ENCODE measurements around the gene SUMO2.

The SUMO2 gene

GRCh38 chr17:75130059-75130631 lies 52.6 kb downstream of the SUMO2 start:
- TF ChIP-seq REST (IDR thresholded peaks at IDR 0.05; ENCODE audit: low read depth): no peak
- TF ChIP-seq NFIC (IDR thresholded peaks at IDR 0.05): no peak
- TF ChIP-seq CEBPB (IDR thresholded peaks at IDR 0.05): no peak
- TF ChIP-seq CREB1 (IDR thresholded peaks at IDR 0.05; ENCODE audit: low read depth): no peak
- TF ChIP-seq TAF1 (IDR thresholded peaks at IDR 0.05; ENCODE audit: low read depth): no peak
- no peak for TF ChIP-seq USF1 (IDR thresholded peaks at IDR 0.05)
- TF ChIP-seq RAD21 (IDR thresholded peaks at IDR 0.05; ENCODE audit: low read depth): no peak
- TF ChIP-seq TEAD4 (IDR thresholded peaks at IDR 0.05): no peak; the same call in 1 of the 2 replicates
- no peak for TF ChIP-seq YY1 (IDR thresholded peaks at IDR 0.05; ENCODE audit: low read depth)
- no peak for TF ChIP-seq ZBTB7A (IDR thresholded peaks at IDR 0.05; ENCODE audit: low read depth)
- TF ChIP-seq EGR1 (IDR thresholded peaks at IDR 0.05): no peak
- TF ChIP-seq EP300 (IDR thresholded peaks at IDR 0.05; ENCODE audit: borderline replicate concordance): no peak

- TF ChIP-seq YY1 (IDR thresholded peaks at IDR 0.05; ENCODE audit: low read depth): no peak
- no peak for TF ChIP-seq RAD21 (IDR thresholded peaks at IDR 0.05; ENCODE audit: low read depth)
- no peak for TF ChIP-seq EP300 (IDR thresholded peaks at IDR 0.05; ENCODE audit: borderline replicate concordance)
- no peak for TF ChIP-seq TAF1 (IDR thresholded peaks at IDR 0.05; ENCODE audit: low read depth)
- TF ChIP-seq USF1 (IDR thresholded peaks at IDR 0.05): no peak
- no peak for TF ChIP-seq FOXM1 (IDR thresholded peaks at IDR 0.05; ENCODE audit: borderline replicate concordance, low read depth)
- no peak for TF ChIP-seq ZBTB7A (IDR thresholded peaks at IDR 0.05; ENCODE audit: low read depth)
These were observed 53.2 kb downstream of the SUMO2 start for GRCh38 chr17:75129576-75129975.

GRCh38 chr17:75128694-75129505 lies 53.9 kb downstream of the SUMO2 start:
- TF ChIP-seq EP300 (IDR thresholded peaks at IDR 0.05; ENCODE audit: borderline replicate concordance) (no peak), RAD21 (IDR thresholded peaks at IDR 0.05; ENCODE audit: low read depth) (no peak), TEAD4 (IDR thresholded peaks at IDR 0.05) (no peak)

GRCh38 chr17:75127936-75128335 lies 54.8 kb downstream of the SUMO2 start:
- 0 out of 2 replicates have a peak, but pooled peaks have one; percentile 2 for TF ChIP-seq CEBPB (IDR thresholded peaks at IDR 0.05)

- TF ChIP-seq TCF12 (IDR thresholded peaks at IDR 0.05; ENCODE audit: low read depth): no peak
- TF ChIP-seq TAF1 (IDR thresholded peaks at IDR 0.05; ENCODE audit: low read depth): no peak
- no peak for TF ChIP-seq NFIC (IDR thresholded peaks at IDR 0.05)
- no peak for TF ChIP-seq TEAD4 (IDR thresholded peaks at IDR 0.05)
- no peak for TF ChIP-seq ZBTB7A (IDR thresholded peaks at IDR 0.05; ENCODE audit: low read depth)
- no peak for TF ChIP-seq CREB1 (IDR thresholded peaks at IDR 0.05; ENCODE audit: low read depth)
- TF ChIP-seq EP300 (IDR thresholded peaks at IDR 0.05; ENCODE audit: borderline replicate concordance): no peak
- TF ChIP-seq REST (IDR thresholded peaks at IDR 0.05; ENCODE audit: low read depth): no peak
- no peak for TF ChIP-seq YY1 (IDR thresholded peaks at IDR 0.05; ENCODE audit: low read depth)
- TF ChIP-seq CEBPB (IDR thresholded peaks at IDR 0.05): no peak
- TF ChIP-seq USF1 (IDR thresholded peaks at IDR 0.05): no peak
- TF ChIP-seq MAX (IDR thresholded peaks at IDR 0.05): no peak
- no peak for TF ChIP-seq FOXM1 (IDR thresholded peaks at IDR 0.05; ENCODE audit: borderline replicate concordance, low read depth)
- TF ChIP-seq EGR1 (IDR thresholded peaks at IDR 0.05): no peak
- no peak for TF ChIP-seq RAD21 (IDR thresholded peaks at IDR 0.05; ENCODE audit: low read depth)
These were observed 55.8 kb downstream of the SUMO2 start for GRCh38 chr17:75126954-75127353.

GRCh38 chr17:75125984-75126383 lies 56.8 kb downstream of the SUMO2 start:
- no peak for TF ChIP-seq REST (IDR thresholded peaks at IDR 0.05; ENCODE audit: low read depth)
- no peak for TF ChIP-seq USF1 (IDR thresholded peaks at IDR 0.05)
- no peak for TF ChIP-seq EGR1 (IDR thresholded peaks at IDR 0.05)
- TF ChIP-seq CEBPB (IDR thresholded peaks at IDR 0.05): no peak
- no peak for TF ChIP-seq MAX (IDR thresholded peaks at IDR 0.05)
- TF ChIP-seq RAD21 (IDR thresholded peaks at IDR 0.05; ENCODE audit: low read depth): no peak
- TF ChIP-seq EP300 (IDR thresholded peaks at IDR 0.05; ENCODE audit: borderline replicate concordance): no peak
- no peak for TF ChIP-seq TEAD4 (IDR thresholded peaks at IDR 0.05)
- no peak for TF ChIP-seq CREB1 (IDR thresholded peaks at IDR 0.05; ENCODE audit: low read depth)
- TF ChIP-seq YY1 (IDR thresholded peaks at IDR 0.05; ENCODE audit: low read depth): no peak
- no peak for TF ChIP-seq ZBTB7A (IDR thresholded peaks at IDR 0.05; ENCODE audit: low read depth)
- TF ChIP-seq NFIC (IDR thresholded peaks at IDR 0.05): no peak
- TF ChIP-seq TCF12 (IDR thresholded peaks at IDR 0.05; ENCODE audit: low read depth): no peak
- TF ChIP-seq FOXM1 (IDR thresholded peaks at IDR 0.05; ENCODE audit: borderline replicate concordance, low read depth): no peak
- TF ChIP-seq TAF1 (IDR thresholded peaks at IDR 0.05; ENCODE audit: low read depth): no peak

All from Ishikawa (cell line).